ENCODE measurements around the gene SLC35A4.
"Not testable (repeated sequence)": the region's sequence is repeated elsewhere in the genome, so short reads cannot be mapped to it uniquely, and the experiment has no call there.

Gene SLC35A4

DNA sequence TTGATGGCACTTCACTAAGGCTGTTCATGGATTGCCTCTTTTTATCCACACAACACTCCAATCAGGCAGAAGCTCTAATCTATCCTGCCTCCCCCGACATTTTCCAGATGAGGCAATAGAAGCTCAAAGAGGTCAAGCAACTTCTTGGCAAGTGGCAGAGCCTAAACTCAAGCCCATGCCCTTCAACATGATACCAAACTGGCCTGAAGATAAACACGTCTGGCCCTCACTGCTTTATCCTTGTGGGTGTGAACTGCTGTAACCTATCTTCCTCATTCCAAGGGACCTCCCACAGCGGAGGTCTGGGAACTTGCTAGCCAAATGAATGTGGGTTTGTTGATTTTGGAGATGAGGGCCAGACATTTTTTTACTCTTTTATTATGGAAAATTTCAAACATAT is 9.5 kb downstream of the SLC35A4 start:
- H3F3A ChIP-seq (ENCODE audit: control insufficient read depth, insufficient read depth) = no peaks in the 10 kb centered on the region
- H3K27me3 ChIP-seq (ENCODE audit: control insufficient read depth, low read length) = no peaks in the 10 kb centered on the region
- no peak overlapping the region for H3K4me3 ChIP-seq (ENCODE audit: low read length)
- 0 out of 2 replicates have a peak, but pooled peaks cover 2% of the 10 kb centered on the region for H3K4me1 ChIP-seq (ENCODE audit: control insufficient read depth, low read length)
- H3K9me3 ChIP-seq (ENCODE audit: control insufficient read depth, insufficient read depth, low read length) = no peaks in the 10 kb centered on the region
- H3K36me3 ChIP-seq (ENCODE audit: control insufficient read depth, low read length) = peaks cover 4% of the 10 kb centered on the region
- TF ChIP-seq, protein P1, sequence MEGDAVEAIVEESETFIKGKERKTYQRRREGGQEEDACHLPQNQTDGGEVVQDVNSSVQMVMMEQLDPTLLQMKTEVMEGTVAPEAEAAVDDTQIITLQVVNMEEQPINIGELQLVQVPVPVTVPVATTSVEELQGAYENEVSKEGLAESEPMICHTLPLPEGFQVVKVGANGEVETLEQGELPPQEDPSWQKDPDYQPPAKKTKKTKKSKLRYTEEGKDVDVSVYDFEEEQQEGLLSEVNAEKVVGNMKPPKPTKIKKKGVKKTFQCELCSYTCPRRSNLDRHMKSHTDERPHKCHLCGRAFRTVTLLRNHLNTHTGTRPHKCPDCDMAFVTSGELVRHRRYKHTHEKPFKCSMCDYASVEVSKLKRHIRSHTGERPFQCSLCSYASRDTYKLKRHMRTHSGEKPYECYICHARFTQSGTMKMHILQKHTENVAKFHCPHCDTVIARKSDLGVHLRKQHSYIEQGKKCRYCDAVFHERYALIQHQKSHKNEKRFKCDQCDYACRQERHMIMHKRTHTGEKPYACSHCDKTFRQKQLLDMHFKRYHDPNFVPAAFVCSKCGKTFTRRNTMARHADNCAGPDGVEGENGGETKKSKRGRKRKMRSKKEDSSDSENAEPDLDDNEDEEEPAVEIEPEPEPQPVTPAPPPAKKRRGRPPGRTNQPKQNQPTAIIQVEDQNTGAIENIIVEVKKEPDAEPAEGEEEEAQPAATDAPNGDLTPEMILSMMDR (IDR thresholded peaks at IDR 0.05; ENCODE audit: low read depth, low read length, poor library complexity, severe bottlenecking) = no peak
- no peak for TF ChIP-seq EZH2phosphoT487 (IDR thresholded peaks at IDR 0.05; ENCODE audit: borderline replicate concordance, low read length)
- no peak overlapping the region for H3K4me2 ChIP-seq (ENCODE audit: low read length)
- H3K27ac ChIP-seq (ENCODE audit: low read depth, low read length) = no peak overlapping the region
- H3K9me2 ChIP-seq (replicated peaks; ENCODE audit: control insufficient read depth, low read length) = no peaks in the 10 kb centered on the region
- H4K20me1 ChIP-seq (ENCODE audit: control insufficient read depth, insufficient read depth, low read depth, low read length) = no peaks in the 10 kb centered on the region
- H3K79me2 ChIP-seq (ENCODE audit: control insufficient read depth, low read length) = no peaks in the 10 kb centered on the region

DNA sequence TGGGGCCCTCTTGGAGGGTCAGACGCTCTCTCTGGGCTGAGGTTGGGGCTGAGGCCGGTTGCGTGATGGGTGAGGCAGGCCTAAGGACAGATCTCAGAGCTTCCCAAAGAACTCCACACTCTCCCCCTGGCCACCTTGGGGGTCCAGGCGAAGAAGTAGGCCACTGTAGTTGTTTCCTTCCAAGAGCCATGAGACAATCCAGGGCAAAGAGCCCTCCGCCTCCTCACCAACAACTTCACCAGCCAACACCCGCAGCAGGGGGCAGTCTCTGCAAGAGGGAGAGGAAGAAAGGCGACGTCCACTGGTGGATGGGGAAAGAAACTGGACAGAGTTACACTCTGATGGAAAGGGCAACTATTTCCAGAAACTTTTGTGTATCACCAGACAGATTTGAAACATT is 10.7 kb downstream of the SLC35A4 start:
- no peak overlapping the region for H3K4me3 ChIP-seq (ENCODE audit: low read length)
- H3K27ac ChIP-seq (ENCODE audit: low read depth, low read length) = no peak overlapping the region
- no peak overlapping the region for H3K4me2 ChIP-seq (ENCODE audit: low read length)
- H4K20me1 ChIP-seq (ENCODE audit: control insufficient read depth, insufficient read depth, low read depth, low read length) = no peaks in the 10 kb centered on the region
- H3K79me2 ChIP-seq (ENCODE audit: control insufficient read depth, low read length) = no peaks in the 10 kb centered on the region
- 0 out of 2 replicates have a peak, but pooled peaks cover 2% of the 10 kb centered on the region for H3K4me1 ChIP-seq (ENCODE audit: control insufficient read depth, low read length)
- H3K36me3 ChIP-seq (ENCODE audit: control insufficient read depth, low read length) = no peaks in the 10 kb centered on the region
- no peaks in the 10 kb centered on the region for H3K9me3 ChIP-seq (ENCODE audit: control insufficient read depth, insufficient read depth, low read length)
- no peaks in the 10 kb centered on the region for H3K27me3 ChIP-seq (ENCODE audit: control insufficient read depth, low read length)
- no peaks in the 10 kb centered on the region for H3F3A ChIP-seq (ENCODE audit: control insufficient read depth, insufficient read depth)
- TF ChIP-seq EZH2phosphoT487 (IDR thresholded peaks at IDR 0.05; ENCODE audit: borderline replicate concordance, low read length) = no peak
- TF ChIP-seq, protein P1 (IDR thresholded peaks at IDR 0.05; ENCODE audit: low read depth, low read length, poor library complexity, severe bottlenecking) = no peak
- H3K9me2 ChIP-seq (replicated peaks; ENCODE audit: control insufficient read depth, low read length) = no peaks in the 10 kb centered on the region

DNA sequence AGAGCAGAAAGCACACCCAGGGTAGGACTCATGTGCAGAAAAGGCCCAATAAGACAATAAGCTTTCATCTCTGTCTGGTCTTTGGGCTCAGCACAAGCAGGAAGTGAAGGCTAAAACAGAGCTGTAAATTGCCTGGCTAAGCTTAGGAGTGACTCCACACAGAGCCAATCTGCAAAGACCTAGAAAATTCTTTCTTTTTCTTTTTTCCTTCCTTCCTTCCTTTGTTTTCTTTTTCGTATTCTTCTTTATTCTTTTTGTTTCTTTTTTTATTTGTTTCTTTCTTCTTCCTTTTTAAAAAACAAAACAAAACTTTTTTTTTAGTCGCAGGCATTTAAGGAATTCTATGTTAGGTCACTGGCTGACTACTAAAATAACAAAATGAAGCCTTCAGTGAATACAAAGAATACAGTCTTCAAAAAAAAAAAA is 12.2 kb downstream of the SLC35A4 start:
- H4K20me1 ChIP-seq (ENCODE audit: control insufficient read depth, insufficient read depth, low read depth, low read length) = no peaks in the 10 kb centered on the region
- H3F3A ChIP-seq (ENCODE audit: control insufficient read depth, insufficient read depth) = no peaks in the 10 kb centered on the region
- TF ChIP-seq, protein P1 (IDR thresholded peaks at IDR 0.05; ENCODE audit: low read depth, low read length, poor library complexity, severe bottlenecking) = no peak
- no peak for TF ChIP-seq EZH2phosphoT487 (IDR thresholded peaks at IDR 0.05; ENCODE audit: borderline replicate concordance, low read length)
- H3K27me3 ChIP-seq (ENCODE audit: control insufficient read depth, low read length) = peaks cover 4% of the 10 kb centered on the region
- H3K27ac ChIP-seq (ENCODE audit: low read depth, low read length) = no peak overlapping the region
- no peak overlapping the region for H3K4me3 ChIP-seq (ENCODE audit: low read length)
- H3K4me1 ChIP-seq (ENCODE audit: control insufficient read depth, low read length) = 0 out of 2 replicates have a peak, but pooled peaks cover 2% of the 10 kb centered on the region
- no peak overlapping the region for H3K4me2 ChIP-seq (ENCODE audit: low read length)
- H3K9me3 ChIP-seq (ENCODE audit: control insufficient read depth, insufficient read depth, low read length) = no peaks in the 10 kb centered on the region
- no peaks in the 10 kb centered on the region for H3K9me2 ChIP-seq (replicated peaks; ENCODE audit: control insufficient read depth, low read length)
- no peaks in the 10 kb centered on the region for H3K36me3 ChIP-seq (ENCODE audit: control insufficient read depth, low read length)
- H3K79me2 ChIP-seq (ENCODE audit: control insufficient read depth, low read length) = no peaks in the 10 kb centered on the region

- H3K4me3 ChIP-seq (ENCODE audit: low read length); H3K36me3 ChIP-seq (ENCODE audit: control insufficient read depth, low read length); H3K4me1 ChIP-seq (ENCODE audit: control insufficient read depth, low read length); H3F3A ChIP-seq (ENCODE audit: control insufficient read depth, insufficient read depth); H3K9me2 ChIP-seq (replicated peaks; ENCODE audit: control insufficient read depth, low read length); H4K20me1 ChIP-seq (ENCODE audit: control insufficient read depth, insufficient read depth, low read depth, low read length); H3K4me2 ChIP-seq (ENCODE audit: low read length); H3K79me2 ChIP-seq (ENCODE audit: control insufficient read depth, low read length); H3K27me3 ChIP-seq (ENCODE audit: control insufficient read depth, low read length); H3K27ac ChIP-seq (ENCODE audit: low read depth, low read length); H3K9me3 ChIP-seq (ENCODE audit: control insufficient read depth, insufficient read depth, low read length): not testable (repeated sequence)
These were observed 14.6 kb downstream of the SLC35A4 start for GRCh38 chr5:140579188-140579747.
